AG04449 (cell line): ENCODE measurements around the gene HM13.

Source experiments
- CTCF ChIA-PET: fragments of 350-600 bp; formaldehyde crosslinking; extraction: SDS; loops from one replicate; lab custom pipeline; 2021; ENCODE audit warnings: antibody characterized with exemption; lab: Yijun Ruan, JAX
- POLR2A ChIA-PET: fragments of 400-600, 350-600 bp; formaldehyde crosslinking; extraction: SDS; loops from one replicate; lab custom pipeline; 2020; ENCODE audit warnings: antibody characterized with exemption, inconsistent platforms; lab: Yijun Ruan, JAX
- DNase-seq: peaks from one replicate; pipeline ENCODE4 v3.0.0-alpha.2; 2010; ENCODE audit warnings: low read depth, low spot score
- H3K4me3 ChIP-seq: 2 replicates; pipeline ENCODE4 v1.5.1; 2011; ENCODE audit warnings: low read depth, mild to moderate bottlenecking, control low read depth, low read length
- TF ChIP-seq, protein P1 (sequence below): IDR thresholded peaks from one replicate; pipeline ENCODE4 v1.5.1; 2011; ENCODE audit warnings: mild to moderate bottlenecking, moderate library complexity, low read length, control low read depth, inconsistent platforms; ENCODE audit not compliant: insufficient read depth; ENCODE audit errors: missing control alignments

HM13 gene

DNA sequence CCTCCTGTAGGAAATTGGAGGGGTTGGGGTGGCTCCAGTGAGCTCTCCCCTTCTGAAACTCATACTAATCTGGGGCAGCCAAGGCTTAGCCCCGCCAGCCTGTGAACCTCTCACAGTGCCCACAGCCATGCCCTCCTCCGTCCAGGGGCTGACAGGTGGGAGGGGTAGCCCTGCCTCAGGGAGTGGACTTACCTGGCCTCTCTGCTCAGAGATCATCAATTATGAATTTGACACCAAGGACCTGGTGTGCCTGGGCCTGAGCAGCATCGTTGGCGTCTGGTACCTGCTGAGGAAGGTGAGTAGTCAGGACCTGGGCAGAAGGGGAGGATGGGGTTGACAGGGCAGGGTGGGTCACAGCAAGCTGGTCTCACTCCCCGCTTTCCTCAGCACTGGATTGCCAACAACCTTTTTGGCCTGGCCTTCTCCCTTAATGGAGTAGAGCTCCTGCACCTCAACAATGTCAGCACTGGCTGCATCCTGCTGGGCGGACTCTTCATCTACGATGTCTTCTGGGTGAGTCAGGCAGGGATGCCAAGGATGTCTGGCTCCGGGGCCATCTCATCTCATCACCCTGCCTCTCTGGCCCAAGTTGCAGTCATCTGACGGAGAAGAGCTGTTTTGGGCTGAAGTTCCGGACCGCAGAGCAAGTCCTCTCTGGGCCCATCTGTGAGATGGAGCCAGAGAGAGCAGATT is 34.7 kb downstream of the HM13 start:
- ChIA-PET POLR2A (interaction anchor here (0.6 to 0.8 kb wide), 2 partner anchors 8 to 13 kb away, joined by 3 read pairs; no protein-coding TSS in a partner anchor), CTCF (interaction anchor here (1.1 to 18.2 kb wide), 6 partner anchors 9 to 175 kb away, joined by 3 to 340 read pairs (median 12); no protein-coding TSS in a partner anchor)
- H3K4me3 ChIP-seq = no peak overlapping the region
- TF ChIP-seq, protein P1, sequence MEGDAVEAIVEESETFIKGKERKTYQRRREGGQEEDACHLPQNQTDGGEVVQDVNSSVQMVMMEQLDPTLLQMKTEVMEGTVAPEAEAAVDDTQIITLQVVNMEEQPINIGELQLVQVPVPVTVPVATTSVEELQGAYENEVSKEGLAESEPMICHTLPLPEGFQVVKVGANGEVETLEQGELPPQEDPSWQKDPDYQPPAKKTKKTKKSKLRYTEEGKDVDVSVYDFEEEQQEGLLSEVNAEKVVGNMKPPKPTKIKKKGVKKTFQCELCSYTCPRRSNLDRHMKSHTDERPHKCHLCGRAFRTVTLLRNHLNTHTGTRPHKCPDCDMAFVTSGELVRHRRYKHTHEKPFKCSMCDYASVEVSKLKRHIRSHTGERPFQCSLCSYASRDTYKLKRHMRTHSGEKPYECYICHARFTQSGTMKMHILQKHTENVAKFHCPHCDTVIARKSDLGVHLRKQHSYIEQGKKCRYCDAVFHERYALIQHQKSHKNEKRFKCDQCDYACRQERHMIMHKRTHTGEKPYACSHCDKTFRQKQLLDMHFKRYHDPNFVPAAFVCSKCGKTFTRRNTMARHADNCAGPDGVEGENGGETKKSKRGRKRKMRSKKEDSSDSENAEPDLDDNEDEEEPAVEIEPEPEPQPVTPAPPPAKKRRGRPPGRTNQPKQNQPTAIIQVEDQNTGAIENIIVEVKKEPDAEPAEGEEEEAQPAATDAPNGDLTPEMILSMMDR = no peak
- no peak for DNase-seq

DNA sequence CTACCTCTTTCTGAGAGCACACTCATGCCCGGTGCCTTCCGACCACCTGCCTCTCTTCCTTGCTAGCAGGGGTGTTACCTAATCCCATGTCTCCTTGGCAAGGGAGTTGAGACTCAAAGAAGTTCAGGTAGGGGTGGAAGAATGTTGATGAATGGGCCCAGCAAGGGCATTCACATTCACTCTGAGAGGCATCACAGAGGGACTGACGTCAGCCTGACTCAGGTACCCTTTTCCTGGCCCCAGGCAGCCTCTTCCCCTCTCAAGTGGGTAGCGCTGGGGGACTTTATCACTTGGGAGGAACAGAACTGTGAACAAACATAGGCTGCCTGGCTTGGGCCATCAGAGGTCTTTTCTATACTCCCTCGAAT is 35.3 kb downstream of the HM13 start:
- TF ChIP-seq, protein P1 = no peak
- ChIA-PET POLR2A (interaction anchor here (0.6 to 1.5 kb wide), 2 partner anchors 11 to 13 kb away, joined by 3 read pairs; no protein-coding TSS in a partner anchor), CTCF (interaction anchor here (1.1 to 18.2 kb wide), 5 partner anchors 10 to 174 kb away, joined by 3 to 340 read pairs (median 18); no protein-coding TSS in a partner anchor)
- H3K4me3 ChIP-seq = no peak overlapping the region
- DNase-seq = no peak

DNA sequence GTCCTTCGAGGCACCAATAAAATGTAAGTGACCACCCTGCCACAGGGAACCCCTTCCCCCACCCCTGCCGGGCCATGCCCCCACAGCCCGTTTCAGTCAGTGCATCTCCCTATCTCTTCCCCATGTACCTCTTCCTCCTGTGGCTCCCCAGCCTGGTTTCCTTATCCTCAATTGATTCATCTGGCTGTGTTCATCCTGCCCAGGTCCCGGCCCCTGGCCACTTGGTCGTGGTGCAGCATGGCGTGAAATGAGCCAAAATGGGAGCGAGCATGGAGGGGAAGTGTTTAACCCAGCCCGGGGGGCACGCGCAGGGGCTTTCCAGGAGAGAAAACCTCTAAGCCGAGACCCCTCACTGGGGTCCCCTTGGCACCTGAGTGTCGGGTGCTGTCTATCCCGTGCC is 35.9 kb downstream of the HM13 start:
- no peak overlapping the region for H3K4me3 ChIP-seq
- no peak for DNase-seq
- TF ChIP-seq, protein P1 = no peak
- ChIA-PET CTCF (interaction anchor here (1.1 to 30.9 kb wide), 4 partner anchors 10 to 91 kb away, joined by 3 to 1856 read pairs (median 179); partner anchors contain the start of gene ID1), POLR2A (interaction anchor here (1.5 kb wide), 1 partner anchor 11 kb away, joined by 3 read pairs; no protein-coding TSS in a partner anchor)

DNA sequence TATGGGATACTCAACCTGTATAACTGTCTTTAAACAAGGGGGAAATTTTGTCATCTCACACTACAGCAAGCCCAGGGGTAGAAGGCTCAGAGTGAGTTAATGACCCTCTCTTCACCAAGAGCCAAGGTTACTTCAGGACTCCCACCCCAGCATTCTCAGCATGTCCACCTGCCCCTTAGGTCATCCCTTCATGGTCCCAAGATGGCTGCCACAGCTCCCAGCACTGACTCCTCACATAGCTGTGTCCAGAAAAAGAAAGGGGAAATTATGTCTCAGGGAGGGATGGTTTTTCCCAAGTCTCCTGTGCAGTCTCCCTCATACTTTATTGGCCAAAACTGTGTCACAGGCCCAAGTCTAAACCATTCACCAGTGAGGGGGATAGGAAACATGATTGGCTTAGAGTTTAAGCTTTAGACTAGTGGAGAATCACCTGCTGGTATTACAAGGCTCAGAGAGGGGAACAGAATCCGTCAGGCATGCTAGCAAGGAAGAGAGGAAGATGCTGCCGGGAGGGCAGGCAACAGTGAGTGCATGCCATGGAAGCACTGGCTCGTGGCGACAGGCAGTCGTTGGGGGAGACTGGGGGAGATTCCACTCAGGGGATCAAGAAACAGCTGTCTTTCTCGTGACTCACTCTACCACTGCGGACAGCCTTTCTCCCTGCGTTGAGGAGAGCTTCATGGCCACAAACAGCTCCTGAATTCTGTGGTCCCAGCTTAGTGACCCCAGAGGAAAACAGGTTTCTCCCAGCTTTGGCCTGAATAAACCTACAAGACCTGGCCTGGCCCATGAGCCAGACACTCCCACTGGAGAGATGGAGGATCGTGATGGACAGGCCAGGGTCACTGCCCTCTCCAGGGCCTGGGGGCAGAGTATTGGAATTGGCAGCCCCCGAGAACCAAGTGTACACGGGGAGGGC is 37.2 kb downstream of the HM13 start:
- DNase-seq = no peak
- H3K4me3 ChIP-seq = no peak overlapping the region
- TF ChIP-seq, protein P1 = no peak
- POLR2A ChIA-PET = interaction anchor here (0.5 to 0.7 kb wide), 2 partner anchors 17 to 21 kb away, joined by 3 to 4 read pairs; no protein-coding TSS in a partner anchor
- CTCF ChIA-PET = interaction anchor here (0.7 to 30.9 kb wide), 6 partner anchors 8 to 82 kb away, joined by 3 to 1856 read pairs (median 24); partner anchors contain the start of gene ID1

DNA sequence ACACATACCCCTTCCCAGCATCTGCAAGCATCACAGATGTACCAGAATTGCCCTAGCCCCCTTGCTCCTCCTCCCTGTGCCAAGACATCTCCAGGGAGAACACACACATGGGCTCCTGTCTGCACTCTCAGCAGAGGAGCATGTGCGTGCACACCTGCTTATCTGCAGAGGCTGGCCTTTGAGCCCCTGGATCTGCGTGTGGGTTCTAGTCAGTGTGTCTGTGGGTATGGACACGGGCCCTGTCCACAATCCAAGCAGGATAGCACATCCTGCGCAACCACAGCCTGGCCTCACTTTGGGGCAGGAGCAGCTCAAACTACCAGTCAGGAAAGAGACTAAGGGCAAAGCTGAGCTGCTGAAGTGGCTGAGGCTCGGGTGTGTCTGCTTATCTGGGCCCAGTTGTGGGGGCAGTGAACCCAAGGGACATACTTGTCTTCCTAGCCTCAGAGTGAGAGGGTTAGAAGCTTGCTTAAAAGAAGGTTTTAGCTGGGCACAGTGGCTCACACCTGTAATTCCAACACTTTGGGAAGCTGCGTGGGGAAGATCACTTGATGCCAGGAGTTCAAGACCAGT is 41.0 kb downstream of the HM13 start:
- no peak for DNase-seq
- TF ChIP-seq, protein P1 = no peak
- ChIA-PET POLR2A (interaction anchor here (0.6 kb wide), 1 partner anchor 43 kb away, joined by 4 read pairs; no protein-coding TSS in a partner anchor), CTCF (interaction anchor here (1.0 to 30.9 kb wide), 5 partner anchors 10 to 67 kb away, joined by 3 to 1856 read pairs (median 202); partner anchors contain the start of gene ID1)
- H3K4me3 ChIP-seq = no peak overlapping the region
